Smooth muscle cell of bladder (primary cell): Measurements from ENCODE around the gene SLC12A3. TPM values are rescaled to one million over a fixed set of nuclear protein-coding genes. Genes with fewer than 3 reads are reported as not detected.

Source experiments
- total RNA-seq: library from RNA; depleted of rRNA; stranded (reverse); fragments of >200 nt; gene quantifications from 2 replicates; pipeline ENCODE4 v1.2.3, GENCODE V29; 2014

The SLC12A3 gene, protein sequence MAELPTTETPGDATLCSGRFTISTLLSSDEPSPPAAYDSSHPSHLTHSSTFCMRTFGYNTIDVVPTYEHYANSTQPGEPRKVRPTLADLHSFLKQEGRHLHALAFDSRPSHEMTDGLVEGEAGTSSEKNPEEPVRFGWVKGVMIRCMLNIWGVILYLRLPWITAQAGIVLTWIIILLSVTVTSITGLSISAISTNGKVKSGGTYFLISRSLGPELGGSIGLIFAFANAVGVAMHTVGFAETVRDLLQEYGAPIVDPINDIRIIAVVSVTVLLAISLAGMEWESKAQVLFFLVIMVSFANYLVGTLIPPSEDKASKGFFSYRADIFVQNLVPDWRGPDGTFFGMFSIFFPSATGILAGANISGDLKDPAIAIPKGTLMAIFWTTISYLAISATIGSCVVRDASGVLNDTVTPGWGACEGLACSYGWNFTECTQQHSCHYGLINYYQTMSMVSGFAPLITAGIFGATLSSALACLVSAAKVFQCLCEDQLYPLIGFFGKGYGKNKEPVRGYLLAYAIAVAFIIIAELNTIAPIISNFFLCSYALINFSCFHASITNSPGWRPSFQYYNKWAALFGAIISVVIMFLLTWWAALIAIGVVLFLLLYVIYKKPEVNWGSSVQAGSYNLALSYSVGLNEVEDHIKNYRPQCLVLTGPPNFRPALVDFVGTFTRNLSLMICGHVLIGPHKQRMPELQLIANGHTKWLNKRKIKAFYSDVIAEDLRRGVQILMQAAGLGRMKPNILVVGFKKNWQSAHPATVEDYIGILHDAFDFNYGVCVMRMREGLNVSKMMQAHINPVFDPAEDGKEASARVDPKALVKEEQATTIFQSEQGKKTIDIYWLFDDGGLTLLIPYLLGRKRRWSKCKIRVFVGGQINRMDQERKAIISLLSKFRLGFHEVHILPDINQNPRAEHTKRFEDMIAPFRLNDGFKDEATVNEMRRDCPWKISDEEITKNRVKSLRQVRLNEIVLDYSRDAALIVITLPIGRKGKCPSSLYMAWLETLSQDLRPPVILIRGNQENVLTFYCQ
- total RNA-seq, result under 0.01 TPM in 1 of 2 replicates, not detected in the other

DNA sequence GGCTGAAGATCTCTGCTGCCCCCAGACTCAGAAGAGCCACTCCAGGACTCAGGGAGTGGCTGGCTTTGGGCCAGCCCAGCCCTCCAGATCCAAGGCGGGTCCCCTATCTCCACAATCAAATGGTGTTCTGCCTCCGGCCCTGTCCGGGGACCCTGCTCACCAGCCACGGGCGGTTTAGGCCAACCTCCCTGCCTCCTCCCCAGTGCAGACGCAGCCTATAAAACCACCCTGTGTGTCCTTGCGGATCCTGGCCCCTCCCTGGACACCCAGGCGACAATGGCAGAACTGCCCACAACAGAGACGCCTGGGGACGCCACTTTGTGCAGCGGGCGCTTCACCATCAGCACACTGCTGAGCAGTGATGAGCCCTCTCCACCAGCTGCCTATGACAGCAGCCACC is at the start of gene SLC12A3:
SLC12A3 (plus strand) TSS at position 248 of the 400 bp plus-strand sequence; CDS start at position 277, 29 bp downstream.

DNA sequence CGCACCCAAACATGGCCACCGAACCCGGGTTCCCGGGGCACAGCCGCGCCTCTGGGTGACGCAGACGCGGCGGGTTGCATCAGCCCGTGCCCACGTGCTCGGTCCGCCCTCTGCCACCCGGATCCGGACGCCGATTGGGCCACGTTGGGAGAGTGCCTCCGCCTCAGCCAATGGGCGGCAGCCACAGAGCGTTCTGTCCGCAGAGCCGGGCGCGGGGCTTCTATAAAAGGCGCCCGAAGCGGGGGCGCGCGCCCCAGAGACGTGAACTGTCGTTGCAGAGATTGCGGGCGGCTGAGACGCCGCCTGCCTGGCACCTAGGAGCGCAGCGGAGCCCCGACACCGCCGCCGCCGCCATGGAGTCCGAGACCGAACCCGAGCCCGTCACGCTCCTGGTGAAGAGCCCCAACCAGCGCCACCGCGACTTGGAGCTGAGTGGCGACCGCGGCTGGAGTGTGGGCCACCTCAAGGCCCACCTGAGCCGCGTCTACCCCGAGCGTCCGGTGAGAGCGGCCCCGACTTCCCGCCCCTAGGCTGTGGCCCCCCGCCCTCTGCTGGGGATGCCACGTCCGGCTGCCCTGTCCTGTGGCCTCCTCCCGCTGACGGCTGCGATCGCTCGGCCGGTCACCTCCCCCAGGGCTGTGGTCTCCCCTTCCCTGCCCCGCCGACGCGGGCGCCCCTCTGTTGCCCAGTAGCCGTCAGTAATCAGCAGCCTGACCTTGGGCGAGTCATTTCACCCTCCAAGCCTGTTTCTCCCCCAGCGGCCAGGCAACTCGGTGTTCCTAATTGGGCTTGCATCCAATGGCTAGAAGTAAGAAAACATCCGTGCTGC is 67.1 kb downstream of the SLC12A3 start, which contains the start of gene HERPUD1:
HERPUD1 (plus strand) TSS at position 251 of the 829 bp plus-strand sequence; CDS start at position 354, 103 bp downstream.

DNA sequence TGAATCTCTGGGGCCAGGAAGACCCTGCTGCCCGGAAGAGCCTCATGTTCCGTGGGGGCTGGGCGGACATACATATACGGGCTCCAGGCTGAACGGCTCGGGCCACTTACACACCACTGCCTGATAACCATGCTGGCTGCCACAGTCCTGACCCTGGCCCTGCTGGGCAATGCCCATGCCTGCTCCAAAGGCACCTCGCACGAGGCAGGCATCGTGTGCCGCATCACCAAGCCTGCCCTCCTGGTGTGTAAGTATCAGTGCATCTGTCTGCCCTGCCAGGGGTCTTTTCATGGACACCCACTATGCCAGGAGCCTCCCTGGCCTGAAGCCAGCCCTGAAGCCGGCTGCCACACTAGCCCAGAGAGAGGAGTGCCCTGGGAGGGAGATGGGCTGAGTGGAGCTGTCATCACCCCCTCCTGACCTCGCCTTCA is 96.9 kb downstream of the SLC12A3 start, which contains the start of gene CETP:
CETP (plus strand) TSS at position 100 of the 431 bp plus-strand sequence; CDS start at position 130, 30 bp downstream.

Other genes starting within 250 kb of the SLC12A3 start
- 91.7 and 248 TPM in 2 replicates for gene MT1E, start 239.4 kb upstream of the SLC12A3 start, total RNA-seq
- gene MT1M, start 232.5 kb upstream of the SLC12A3 start, total RNA-seq, result 0.74 and 2.1 TPM in 2 replicates
- 0.28 TPM in 1 of 2 replicates, not detected in the other for gene MT1A, start 226.5 kb upstream of the SLC12A3 start, total RNA-seq
- gene MT1B, start 213.3 kb upstream of the SLC12A3 start, total RNA-seq, result not detected in 2 replicates
- gene MT1F, start 207.2 kb upstream of the SLC12A3 start, total RNA-seq, result 0.09 and 1.8 TPM in 2 replicates
- 0.71 TPM in 1 of 2 replicates, not detected in the other for gene MT1G, start 197.1 kb upstream of the SLC12A3 start, total RNA-seq
- not detected in 2 replicates for gene MT1H, start 195.4 kb upstream of the SLC12A3 start, total RNA-seq
- gene MT1X, start 182.7 kb upstream of the SLC12A3 start, total RNA-seq, result 14.1 and 38.0 TPM in 2 replicates
- 42.2 and 42.5 TPM in 2 replicates for gene NUP93, start 135.1 kb upstream of the SLC12A3 start, total RNA-seq
- gene HERPUD1, start 66.9 kb downstream of the SLC12A3 start, total RNA-seq, result 77.7 and 84.1 TPM in 2 replicates
- not detected in 2 replicates for gene CETP, start 96.7 kb downstream of the SLC12A3 start, total RNA-seq
- 12.2 and 12.4 TPM in 2 replicates for gene NLRC5, start 124.3 kb downstream of the SLC12A3 start, total RNA-seq
- gene CPNE2, start 227.4 kb downstream of the SLC12A3 start, total RNA-seq, result 10.2 and 10.4 TPM in 2 replicates